MM.1S (cell line): ENCODE measurements around the gene SRPK3.

Experiments
- DNase-seq: peaks from one replicate; pipeline ENCODE4 v3.0.0-alpha.2; 2015
- H2AFZ ChIP-seq: fragments of 300-600 bp; sonication (generic); 2 replicates; pipeline ENCODE4 v1.6.0; 2016; ENCODE audit warnings: antibody characterized with exemption, low read length
- H3F3A ChIP-seq: fragments of 300-600 bp; sonication (generic); 2 replicates; pipeline ENCODE4 v1.6.1; 2016; ENCODE audit warnings: mild to moderate bottlenecking, antibody characterized with exemption, low read length, moderate library complexity, mixed read lengths; ENCODE audit not compliant: insufficient read depth
- H3K27ac ChIP-seq: fragments of 300-600 bp; sonication (generic); 2 replicates; pipeline ENCODE4 v1.5.1; 2016; ENCODE audit warnings: mild to moderate bottlenecking, low read length
- H3K27me3 ChIP-seq: fragments of 300-600 bp; sonication (generic); replicated peaks from 2 replicates; pipeline ENCODE4 v1.6.0; 2016; ENCODE audit warnings: low read length; ENCODE audit not compliant: insufficient read depth
- H3K36me3 ChIP-seq: fragments of 300-600 bp; sonication (generic); replicated peaks from 2 replicates; pipeline ENCODE4 v1.6.1; 2016; ENCODE audit warnings: mild to moderate bottlenecking, low read length, mixed read lengths; ENCODE audit not compliant: insufficient read depth
- H3K4me1 ChIP-seq: fragments of 300-600 bp; sonication (generic); 2 replicates; pipeline ENCODE4 v1.6.1; 2016; ENCODE audit warnings: low read length, mixed read lengths
- H3K4me2 ChIP-seq: fragments of 300-600 bp; sonication (generic); 2 replicates; pipeline ENCODE4 v1.6.0; 2016; ENCODE audit warnings: low read depth, low read length
- H3K4me3 ChIP-seq: fragments of 300-600 bp; sonication (generic); 2 replicates; pipeline ENCODE4 v1.5.1; 2016; ENCODE audit warnings: low read length, mixed read lengths
- H3K79me2 ChIP-seq: fragments of 300-600 bp; sonication (generic); 2 replicates; pipeline ENCODE4 v1.6.1; 2016; ENCODE audit warnings: mixed run types, low read length, mixed read lengths
- H3K9ac ChIP-seq: fragments of 300-600 bp; sonication (generic); 2 replicates; pipeline ENCODE4 v1.6.1; 2016; ENCODE audit warnings: low read length, mixed read lengths
- H3K9me2 ChIP-seq: fragments of 300-600 bp; sonication (generic); replicated peaks from 2 replicates; pipeline ENCODE4 v1.6.1; 2016; ENCODE audit warnings: mild to moderate bottlenecking, low read length, mixed read lengths; ENCODE audit not compliant: insufficient read depth
- H3K9me3 ChIP-seq: fragments of 300-600 bp; sonication (generic); replicated peaks from 2 replicates; pipeline ENCODE4 v1.6.1; 2016; ENCODE audit warnings: mild to moderate bottlenecking, low read length, mixed read lengths; ENCODE audit not compliant: insufficient read depth
- H4K20me1 ChIP-seq: fragments of 300-600 bp; sonication (generic); 2 replicates; pipeline ENCODE4 v1.6.1; 2016; ENCODE audit warnings: mild to moderate bottlenecking, low read length, moderate library complexity, mixed read lengths; ENCODE audit not compliant: insufficient read depth
- CTCF ChIP-seq: fragments of 300-600 bp; sonication (generic); IDR thresholded peaks from 2 replicates; pipeline ENCODE4 v1.5.1; 2016; ENCODE audit warnings: antibody characterized with exemption, low read length, mixed read lengths
- EZH2 ChIP-seq: fragments of 300-600 bp; sonication (generic); optimal IDR thresholded peaks from 2 replicates; pipeline ENCODE3; 2017; ENCODE audit warnings: low read depth, mild to moderate bottlenecking, antibody characterized with exemption, low read length, mixed read lengths
- EZH2phosphoT487 ChIP-seq: fragments of 300-600 bp; sonication (generic); IDR thresholded peaks from 2 replicates; pipeline ENCODE4 v1.6.1; 2018; ENCODE audit warnings: antibody characterized with exemption, low read length

Gene SRPK3

GRCh38 chrX:153763298-153763932 lies 17.4 kb upstream of the SRPK3 start:
- H3K27ac ChIP-seq: no peak overlapping the region
- H3K9me3 ChIP-seq: no peaks in the 10 kb centered on the region
- DNase-seq: no peak
- TF ChIP-seq EZH2 (no peak), EZH2phosphoT487 (no peak)
- no peaks in the 10 kb centered on the region for H4K20me1 ChIP-seq
- H3K4me1 ChIP-seq: no peaks in the 10 kb centered on the region
- no peaks in the 10 kb centered on the region for H3K27me3 ChIP-seq
- H2AFZ ChIP-seq: no peak overlapping the region
- no peak overlapping the region for H3K9ac ChIP-seq
- H3K36me3 ChIP-seq: no peaks in the 10 kb centered on the region
- no peak overlapping the region for H3K4me3 ChIP-seq
- no peaks in the 10 kb centered on the region for H3F3A ChIP-seq
- no peaks in the 10 kb centered on the region for H3K9me2 ChIP-seq
- H3K4me2 ChIP-seq: no peak overlapping the region
- no peaks in the 10 kb centered on the region for H3K79me2 ChIP-seq

GRCh38 chrX:153763989-153764755 lies 16.7 kb upstream of the SRPK3 start, which contains the start of gene PLXNB3:
PLXNB3 (plus strand) TSS chrX:153764249; CDS start chrX:153765536, 1,287 bp downstream.
- no peaks in the 10 kb centered on the region for H3K36me3 ChIP-seq
- H3K9me3 ChIP-seq: no peaks in the 10 kb centered on the region
- H4K20me1 ChIP-seq: no peaks in the 10 kb centered on the region
- no peak within 1 kb of the TSS for H3K9ac ChIP-seq
- DNase-seq: peak; percentile 61
- no peak for TF ChIP-seq EZH2phosphoT487
- TF ChIP-seq CTCF: peak; percentile 85
- H3F3A ChIP-seq: no peaks in the 10 kb centered on the region
- no peaks in the 10 kb centered on the region for H3K9me2 ChIP-seq
- no peak within 1 kb of the TSS for H3K4me3 ChIP-seq
- no peaks in the 10 kb centered on the region for H3K79me2 ChIP-seq
- no peak within 1 kb of the TSS for H3K27ac ChIP-seq
- peak within 1 kb of the TSS; percentile 48; the same call in 1 of the 2 replicates for H3K4me2 ChIP-seq
- no peak within 1 kb of the TSS for H2AFZ ChIP-seq
- no peaks in the 10 kb centered on the region for H3K27me3 ChIP-seq
- H3K4me1 ChIP-seq: no peaks in the 10 kb centered on the region

- Histone ChIP-seq H3F3A (no peaks in the 10 kb centered on the region), H3K27ac (no peak overlapping the region), H4K20me1 (no peaks in the 10 kb centered on the region), H3K27me3 (peaks cover 2% of the 10 kb centered on the region; the same call in 1 of the 2 replicates), H3K4me1 (no peaks in the 10 kb centered on the region), H3K4me3 (no peak overlapping the region), H3K79me2 (no peaks in the 10 kb centered on the region), H3K9me3 (no peaks in the 10 kb centered on the region), H3K9me2 (no peaks in the 10 kb centered on the region), H2AFZ (no peak overlapping the region), H3K9ac (no peak overlapping the region), H3K36me3 (no peaks in the 10 kb centered on the region), H3K4me2 (no peak overlapping the region)
- DNase-seq: no peak
- TF ChIP-seq EZH2 (no peak), EZH2phosphoT487 (no peak), CTCF (no peak)
Observed at GRCh38 chrX:153764786-153765137, 16.1 kb upstream of the SRPK3 start.
